ENCODE results near the gene RELCH.

The RELCH gene

GRCh38 chr18:62330650-62331049, 143.6 kb downstream of the RELCH start:
- H3K27ac ChIP-seq (ENCODE audit: low read depth, low read length): no peak overlapping the region
- H3K4me3 ChIP-seq (ENCODE audit: low read length): no peak overlapping the region
- no peaks in the 10 kb centered on the region for H3K36me3 ChIP-seq (ENCODE audit: control insufficient read depth, low read length)
- no peaks in the 10 kb centered on the region for H3K79me2 ChIP-seq (ENCODE audit: control insufficient read depth, low read length)
- peaks cover 15% of the 10 kb centered on the region for H3K4me1 ChIP-seq (ENCODE audit: control insufficient read depth, low read length)
- TF ChIP-seq EZH2phosphoT487 (IDR thresholded peaks at IDR 0.05; ENCODE audit: borderline replicate concordance, low read length) (no peak), CTCF (IDR thresholded peaks at IDR 0.05; ENCODE audit: low read depth, low read length, poor library complexity, severe bottlenecking) (no peak)
- H3K9me2 ChIP-seq (replicated peaks; ENCODE audit: control insufficient read depth, low read length): no peaks in the 10 kb centered on the region
- no peaks in the 10 kb centered on the region for H3K9me3 ChIP-seq (ENCODE audit: control insufficient read depth, insufficient read depth, low read length)
- H3K4me2 ChIP-seq (ENCODE audit: low read length): no peak overlapping the region
- peaks cover 16% of the 10 kb centered on the region for H3K27me3 ChIP-seq (ENCODE audit: control insufficient read depth, low read length)
- H4K20me1 ChIP-seq (ENCODE audit: control insufficient read depth, insufficient read depth, low read depth, low read length): no peaks in the 10 kb centered on the region
- H3F3A ChIP-seq (ENCODE audit: control insufficient read depth, insufficient read depth): no peaks in the 10 kb centered on the region

GRCh38 chr18:62331581-62332356, 144.7 kb downstream of the RELCH start:
- no peak overlapping the region for H3K4me2 ChIP-seq (ENCODE audit: low read length)
- H3K36me3 ChIP-seq (ENCODE audit: control insufficient read depth, low read length): no peaks in the 10 kb centered on the region
- no peak overlapping the region for H3K27ac ChIP-seq (ENCODE audit: low read depth, low read length)
- peaks cover 12% of the 10 kb centered on the region for H3K4me1 ChIP-seq (ENCODE audit: control insufficient read depth, low read length)
- no peaks in the 10 kb centered on the region for H4K20me1 ChIP-seq (ENCODE audit: control insufficient read depth, insufficient read depth, low read depth, low read length)
- TF ChIP-seq EZH2phosphoT487 (IDR thresholded peaks at IDR 0.05; ENCODE audit: borderline replicate concordance, low read length) (no peak), CTCF (IDR thresholded peaks at IDR 0.05; ENCODE audit: low read depth, low read length, poor library complexity, severe bottlenecking) (no peak)
- no peaks in the 10 kb centered on the region for H3K79me2 ChIP-seq (ENCODE audit: control insufficient read depth, low read length)
- no peaks in the 10 kb centered on the region for H3K9me2 ChIP-seq (replicated peaks; ENCODE audit: control insufficient read depth, low read length)
- peaks cover 10% of the 10 kb centered on the region for H3K27me3 ChIP-seq (ENCODE audit: control insufficient read depth, low read length)
- no peaks in the 10 kb centered on the region for H3K9me3 ChIP-seq (ENCODE audit: control insufficient read depth, insufficient read depth, low read length)
- H3K4me3 ChIP-seq (ENCODE audit: low read length): no peak overlapping the region
- no peaks in the 10 kb centered on the region for H3F3A ChIP-seq (ENCODE audit: control insufficient read depth, insufficient read depth)

- no peak overlapping the region for H3K4me2 ChIP-seq (ENCODE audit: low read length)
- H3K4me3 ChIP-seq (ENCODE audit: low read length): no peak overlapping the region
- H4K20me1 ChIP-seq (ENCODE audit: control insufficient read depth, insufficient read depth, low read depth, low read length): no peaks in the 10 kb centered on the region
- no peaks in the 10 kb centered on the region for H3K36me3 ChIP-seq (ENCODE audit: control insufficient read depth, low read length)
- no peaks in the 10 kb centered on the region for H3F3A ChIP-seq (ENCODE audit: control insufficient read depth, insufficient read depth)
- H3K79me2 ChIP-seq (ENCODE audit: control insufficient read depth, low read length): no peaks in the 10 kb centered on the region
- no peaks in the 10 kb centered on the region for H3K9me2 ChIP-seq (replicated peaks; ENCODE audit: control insufficient read depth, low read length)
- peaks cover 5% of the 10 kb centered on the region; the same call in 1 of the 2 replicates for H3K27me3 ChIP-seq (ENCODE audit: control insufficient read depth, low read length)
- no peak overlapping the region for H3K27ac ChIP-seq (ENCODE audit: low read depth, low read length)
- TF ChIP-seq CTCF (IDR thresholded peaks at IDR 0.05; ENCODE audit: low read depth, low read length, poor library complexity, severe bottlenecking): no peak
- no peaks in the 10 kb centered on the region for H3K9me3 ChIP-seq (ENCODE audit: control insufficient read depth, insufficient read depth, low read length)
- peaks cover 12% of the 10 kb centered on the region for H3K4me1 ChIP-seq (ENCODE audit: control insufficient read depth, low read length)
Measured at GRCh38 chr18:62332431-62332830, 145.4 kb downstream of the RELCH start.

Data from DOHH2 (cell line).